ENCODE measurements around the gene PNMA8C. TPM values are rescaled to one million over a fixed set of nuclear protein-coding genes. Genes with fewer than 3 reads are reported as not detected.
"Not testable (repeated sequence)": the region's sequence is repeated elsewhere in the genome, so short reads cannot be mapped to it uniquely, and the experiment has no call there.

The PNMA8C gene
- total RNA-seq, 1 donor from 2014 or later, result not detected

GRCh38 chr19:46390121-46390858 lies 38.4 kb downstream of the PNMA8C start:
- DNase-seq (ENCODE audit: low read depth in 2 of 2), result no peak

GRCh38 chr19:46388311-46389095 lies 40.2 kb downstream of the PNMA8C start:
- DNase-seq (ENCODE audit: low read depth in 2 of 2), result no peak

- no peak for DNase-seq (ENCODE audit: low read depth in 2 of 2)
Measured at GRCh38 chr19:46387713-46388130, 41.0 kb downstream of the PNMA8C start.

GRCh38 chr19:46386996-46387712 lies 41.6 kb downstream of the PNMA8C start:
- DNase-seq (ENCODE audit: low read depth in 2 of 2), result no peak

- no peak for DNase-seq (ENCODE audit: low read depth in 2 of 2)
Measured at GRCh38 chr19:46386151-46386550, 42.6 kb downstream of the PNMA8C start.

GRCh38 chr19:46385636-46386035 lies 43.1 kb downstream of the PNMA8C start:
- no peak for DNase-seq (ENCODE audit: low read depth in 2 of 2)

GRCh38 chr19:46384396-46384795 lies 44.3 kb downstream of the PNMA8C start:
- no peak for DNase-seq (ENCODE audit: low read depth in 2 of 2)

GRCh38 chr19:46383846-46384245 lies 44.9 kb downstream of the PNMA8C start:
- no peak for DNase-seq (ENCODE audit: low read depth in 2 of 2)

GRCh38 chr19:46383171-46383815 lies 45.4 kb downstream of the PNMA8C start:
- no peak for DNase-seq (ENCODE audit: low read depth in 2 of 2)

- no peak for DNase-seq (ENCODE audit: low read depth in 2 of 2)
Measured at GRCh38 chr19:46381756-46382345, 46.9 kb downstream of the PNMA8C start.

GRCh38 chr19:46381346-46381745 lies 47.4 kb downstream of the PNMA8C start:
- DNase-seq (ENCODE audit: low read depth in 2 of 2), result no peak

- no peak for DNase-seq (ENCODE audit: low read depth in 2 of 2)
Measured at GRCh38 chr19:46380690-46381089, 48.0 kb downstream of the PNMA8C start.

GRCh38 chr19:46378268-46378667 lies 50.5 kb downstream of the PNMA8C start:
- peak; percentile 30 to 36 for DNase-seq (ENCODE audit: low read depth in 2 of 2)

- DNase-seq (ENCODE audit: low read depth in 2 of 2), result no peak
Measured at GRCh38 chr19:46376241-46377153, 52.2 kb downstream of the PNMA8C start.

- DNase-seq (ENCODE audit: low read depth in 2 of 2), result not testable (repeated sequence)
Measured at GRCh38 chr19:46375476-46376067, 53.2 kb downstream of the PNMA8C start.

Other genes starting within 250 kb of the PNMA8C start
- not detected in 2 replicates for gene IGFL1, start 199.2 kb downstream of the PNMA8C start, total RNA-seq
- gene HIF3A, start 131.9 kb downstream of the PNMA8C start, total RNA-seq, result 11.9 and 14.8 TPM in 2 replicates
- 65.0 and 86.1 TPM in 2 replicates for gene PPP5C, start 81.8 kb downstream of the PNMA8C start, total RNA-seq
- gene CCDC8, start 15.4 kb downstream of the PNMA8C start, total RNA-seq, result 0.13 TPM in 2 replicates
- under 0.01 and 0.26 TPM in 2 replicates for gene PNMA8A, start 42.6 kb upstream of the PNMA8C start, total RNA-seq
- gene PNMA8B, start 66.9 kb upstream of the PNMA8C start, total RNA-seq, result 0.13 TPM in 2 replicates
- 112 and 121 TPM in 2 replicates for gene CALM3, start 172.4 kb upstream of the PNMA8C start, total RNA-seq
- not detected in 2 replicates for gene PTGIR, start 196.2 kb upstream of the PNMA8C start, total RNA-seq
- gene GNG8, start 207.3 kb upstream of the PNMA8C start, total RNA-seq, result not detected in 2 replicates
- under 0.01 and 0.13 TPM in 2 replicates for gene DACT3, start 232.2 kb upstream of the PNMA8C start, total RNA-seq

Data from dermis microvascular lymphatic vessel endothelial cell (primary cell).